Stimulated activated CD8-positive, alpha-beta memory T cell treated with anti-CD3 and anti-CD28 coated beads, Interleukin-4, amount 100 ng/mL, for 48 hours (primary cell): ENCODE data around the gene SLA2.

ENCODE experiments used
- DNase-seq: peaks from one replicate; pipeline ENCODE4 v3.0.0-alpha.2; 2020

The SLA2 gene

DNA sequence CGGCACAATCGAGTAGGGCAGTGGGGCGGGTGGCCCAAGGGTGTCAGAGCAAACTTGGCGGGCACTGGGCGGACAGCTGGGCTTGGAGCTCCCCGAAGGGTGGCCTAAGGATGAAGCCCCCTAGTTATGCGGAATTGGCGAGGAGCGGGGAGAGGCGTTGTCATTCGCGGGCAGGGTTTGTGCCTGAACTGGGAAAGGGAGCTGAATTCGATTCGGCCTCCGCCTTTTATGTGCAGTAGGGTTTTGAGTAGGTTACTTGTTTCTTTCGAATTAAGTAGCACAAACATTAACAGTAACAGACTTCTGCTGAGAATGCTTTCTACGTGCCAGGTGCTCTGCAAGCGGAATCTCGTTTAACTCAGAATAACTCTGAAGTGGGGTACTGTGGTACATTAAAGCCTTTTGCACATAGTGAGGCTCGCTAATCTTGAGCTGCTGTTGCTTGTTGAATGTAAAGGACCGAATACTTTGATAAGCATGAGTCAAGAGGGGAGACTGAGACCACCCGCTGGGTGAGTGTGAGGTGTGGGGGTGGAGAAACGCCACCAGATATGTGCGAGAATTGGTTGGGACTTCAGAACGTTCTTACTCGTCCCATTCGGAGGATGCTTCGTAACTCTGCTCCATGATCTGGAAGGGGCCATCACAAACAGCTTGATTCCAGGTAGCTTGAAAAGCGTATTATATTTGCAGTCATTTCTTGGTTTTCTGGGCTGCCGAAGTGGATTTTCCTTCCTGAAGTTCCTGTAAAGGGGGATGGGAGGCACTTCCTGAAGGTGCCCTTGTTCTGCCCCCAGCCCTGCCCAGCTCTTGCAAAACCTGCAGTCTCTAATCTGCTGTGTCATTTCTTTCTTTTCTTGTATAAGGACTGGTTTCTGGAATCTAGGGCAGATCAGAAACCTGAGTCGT, 39.6 kb downstream of the SLA2 start:
- DNase-seq, result peak; percentile 51

DNA sequence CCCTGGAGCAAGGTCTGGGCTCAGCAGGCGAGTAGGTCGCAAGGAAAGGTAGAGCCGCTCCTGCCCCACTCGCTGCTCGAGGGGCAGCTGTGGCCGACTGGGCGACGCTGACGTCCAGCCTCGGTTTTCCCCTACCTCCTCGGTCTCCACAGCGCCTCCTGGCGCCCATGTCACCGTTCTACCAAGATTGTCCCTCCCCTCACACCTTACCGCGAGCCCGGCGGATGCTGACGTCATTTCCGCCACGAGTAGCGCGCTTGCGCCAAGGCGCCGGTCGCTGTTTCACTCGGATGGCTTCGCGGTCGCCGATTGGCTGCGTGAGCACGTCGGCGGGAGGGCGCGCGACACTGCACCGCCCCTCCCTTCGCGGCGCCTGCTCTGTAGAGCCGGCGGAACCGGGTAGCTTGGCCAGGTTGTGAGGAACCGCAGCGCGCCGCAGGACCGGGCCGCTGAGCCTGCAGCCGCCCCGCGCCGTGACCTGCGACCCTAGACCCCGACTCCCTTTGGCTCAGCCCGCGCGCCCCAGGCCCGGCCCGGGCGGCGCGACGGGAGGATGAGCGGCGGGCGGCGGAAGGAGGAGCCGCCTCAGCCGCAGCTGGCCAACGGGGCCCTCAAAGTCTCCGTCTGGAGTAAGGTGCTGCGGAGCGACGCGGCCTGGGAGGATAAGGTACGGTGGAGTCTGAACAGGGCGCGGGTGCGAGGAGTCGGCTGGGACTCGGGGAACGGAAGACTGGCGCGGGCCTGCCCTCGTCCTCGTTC, 40.4 kb downstream of the SLA2 start, which contains the start of gene RAB5IF:
Gene RAB5IF (plus strand): TSS at position 381 of the 759 bp plus-strand sequence. CDS start 173 bp downstream, at position 554.
- peak; percentile 100 for DNase-seq

DNA sequence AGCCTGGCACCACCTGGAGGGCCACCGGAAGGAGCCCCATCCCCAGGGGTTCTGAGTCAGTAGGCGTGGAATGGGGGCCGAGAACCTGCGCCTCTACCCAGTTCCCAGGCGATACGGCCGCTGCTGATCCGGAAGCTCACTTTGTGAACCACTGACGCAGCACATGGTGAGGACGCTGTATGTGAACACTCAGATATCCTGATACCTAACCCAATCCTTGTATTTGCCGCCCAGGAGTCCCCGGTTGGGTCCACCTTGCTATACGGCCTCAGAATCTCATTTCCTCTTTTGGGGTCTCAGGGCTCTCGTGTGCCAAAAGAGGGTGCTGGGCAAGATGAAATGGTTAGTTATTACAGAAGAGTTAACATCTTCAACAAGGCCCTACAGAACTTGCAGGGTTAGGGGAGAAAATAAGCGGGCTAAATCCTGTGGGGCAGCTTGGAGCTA, 41.0 kb downstream of the SLA2 start:
- peak; percentile 65 for DNase-seq

- DNase-seq, result no peak
Observed at GRCh38 chr20:36601540-36601939, 44.5 kb downstream of the SLA2 start.

- DNase-seq, result no peak
Observed at GRCh38 chr20:36599912-36600345, 46.1 kb downstream of the SLA2 start.

DNA sequence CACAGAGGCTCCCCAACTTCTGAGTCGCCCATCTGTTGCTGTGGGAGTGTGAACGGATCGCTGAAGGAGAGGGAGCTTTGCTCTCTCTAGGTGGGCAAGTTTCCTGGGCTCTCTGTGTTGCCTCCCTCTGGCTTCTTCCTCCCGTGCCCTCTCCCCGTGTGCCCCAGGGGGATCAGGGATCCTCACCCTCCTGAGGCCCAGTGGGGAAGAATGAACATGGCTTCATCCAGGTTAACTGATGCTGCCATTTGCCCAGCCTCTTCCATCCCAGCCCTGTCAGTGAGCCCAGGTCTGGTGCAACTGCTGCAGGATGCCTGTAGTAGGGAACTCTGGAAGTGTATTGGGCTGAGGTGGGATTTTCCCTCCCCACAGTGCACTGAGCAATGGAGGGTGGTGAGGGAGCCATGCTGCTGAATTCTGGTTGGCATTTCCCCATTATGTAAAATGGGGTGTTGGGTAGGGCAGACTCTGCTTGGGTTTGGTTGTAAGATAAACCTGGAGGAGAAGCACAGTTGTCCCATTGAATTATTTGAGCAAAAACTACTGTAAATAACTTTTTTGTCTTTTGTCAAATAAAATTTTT, 52.6 kb downstream of the SLA2 start:
- no peak for DNase-seq

- peak; percentile 58 for DNase-seq
Observed at GRCh38 chr20:36591854-36592641, 53.9 kb downstream of the SLA2 start.

GRCh38 chr20:36591281-36591680, 54.7 kb downstream of the SLA2 start:
- DNase-seq, result no peak

DNA sequence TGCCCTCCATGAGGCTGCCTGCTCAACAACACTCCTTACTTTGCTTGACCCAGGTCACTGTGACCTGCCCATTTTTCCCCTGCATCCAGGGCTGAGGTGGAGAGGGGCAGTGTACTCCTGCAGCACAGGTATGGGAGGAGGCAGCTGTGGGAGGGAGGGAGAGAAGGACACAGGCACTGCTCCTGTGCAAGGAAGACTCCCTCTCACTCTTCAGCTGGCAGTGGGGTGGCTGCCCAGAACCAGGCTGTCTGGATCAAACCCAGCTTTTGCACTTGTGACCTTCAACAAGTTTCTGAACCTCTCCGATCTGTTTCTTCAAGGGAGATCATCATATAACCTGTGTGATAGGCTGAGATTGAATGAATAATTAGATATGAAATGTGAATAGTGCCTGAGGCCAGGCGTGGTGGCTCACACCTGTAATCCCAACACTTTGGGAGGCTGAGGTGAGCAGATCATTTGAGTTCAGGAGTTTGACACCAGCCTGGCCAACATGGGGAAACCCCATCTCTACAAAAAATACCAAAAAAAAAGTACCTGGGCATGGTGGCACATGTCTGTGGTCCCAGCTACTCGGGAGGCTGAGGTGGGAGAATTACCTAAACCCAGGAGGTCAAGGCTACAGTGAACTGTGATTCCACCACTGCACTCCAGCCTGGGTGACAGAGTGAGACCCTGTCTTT, 58.5 kb downstream of the SLA2 start:
- DNase-seq, result no peak

DNA sequence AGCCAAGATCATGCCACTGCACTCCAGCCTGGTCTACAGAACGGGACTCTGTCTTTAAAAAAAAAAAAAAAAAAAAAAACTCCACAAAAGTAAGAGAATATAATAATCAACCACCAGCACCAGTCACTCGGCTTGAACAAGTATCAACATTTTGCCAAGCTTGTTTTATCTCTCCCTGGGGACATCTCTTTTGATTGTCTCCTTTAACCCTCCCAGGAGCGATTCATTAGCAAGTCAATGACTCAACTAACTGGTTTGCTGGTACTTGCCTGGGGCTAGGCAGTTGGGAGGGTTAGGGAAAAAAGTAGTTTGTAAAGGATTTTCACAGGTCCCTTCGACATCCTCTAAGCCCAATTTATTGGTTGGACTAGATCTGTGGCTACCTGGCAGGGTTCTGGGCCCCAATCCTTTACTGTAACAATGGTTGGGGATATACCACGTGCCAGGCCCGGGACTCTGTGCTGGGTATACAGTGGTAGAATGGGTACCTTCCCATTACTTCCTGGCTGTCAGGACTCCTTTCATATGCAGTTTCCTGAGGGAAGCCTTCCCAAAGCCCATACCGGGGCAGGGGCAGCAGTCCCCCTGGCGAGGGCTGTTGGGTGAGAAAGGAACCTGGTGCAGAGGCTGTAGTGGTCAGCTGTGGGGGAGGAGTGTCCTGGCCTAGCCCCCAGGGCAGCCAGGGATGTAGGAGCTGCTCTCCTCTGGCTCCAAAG, 60.4 kb downstream of the SLA2 start:
- no peak for DNase-seq

DNA sequence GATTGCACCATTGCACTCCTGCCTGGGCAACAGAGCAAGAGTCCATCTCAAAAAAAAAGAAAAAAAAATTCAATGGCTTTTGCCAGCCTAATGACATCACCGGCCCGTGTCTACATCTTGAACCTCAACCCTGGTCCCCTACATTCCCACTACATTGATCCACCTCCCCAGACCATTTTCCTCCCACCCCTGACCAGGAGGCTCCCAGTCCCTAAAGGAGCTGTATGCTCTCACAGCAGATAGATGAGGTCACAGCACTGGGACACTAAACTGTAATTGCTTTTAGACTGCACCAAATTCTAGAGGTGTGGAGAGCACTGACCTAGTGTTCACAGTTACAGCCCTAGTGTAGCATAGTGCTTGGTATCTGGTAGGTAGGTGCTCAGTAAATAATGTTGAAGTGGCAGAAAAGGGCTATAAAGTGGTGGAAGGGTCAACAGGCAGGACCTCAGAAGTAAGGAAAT, 61.9 kb downstream of the SLA2 start:
- DNase-seq, result no peak

DNA sequence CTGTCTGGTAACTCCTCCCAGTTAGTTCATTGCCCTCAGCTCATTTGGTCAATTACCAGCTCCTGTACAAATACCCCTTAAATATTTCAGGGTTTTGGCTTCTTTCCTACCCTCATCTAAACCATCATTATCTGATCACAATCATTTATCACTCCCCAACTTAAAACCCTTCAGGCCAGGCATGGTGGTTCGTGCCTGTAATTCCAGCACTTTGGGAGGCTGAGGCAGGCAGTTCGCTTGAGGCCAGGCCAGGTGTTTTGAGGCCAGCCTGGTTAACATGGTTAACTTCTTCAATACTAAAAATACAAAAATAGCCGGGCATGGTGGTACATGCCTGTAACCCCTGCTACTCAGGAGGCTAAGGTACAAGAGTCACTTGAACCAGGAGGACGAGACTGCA, 63.2 kb downstream of the SLA2 start:
- DNase-seq, result no peak

- peak; percentile 45 for DNase-seq
Observed at GRCh38 chr20:36582322-36582721, 63.7 kb downstream of the SLA2 start.

- DNase-seq, result no peak
Observed at GRCh38 chr20:36579996-36580545, 65.9 kb downstream of the SLA2 start.

DNA sequence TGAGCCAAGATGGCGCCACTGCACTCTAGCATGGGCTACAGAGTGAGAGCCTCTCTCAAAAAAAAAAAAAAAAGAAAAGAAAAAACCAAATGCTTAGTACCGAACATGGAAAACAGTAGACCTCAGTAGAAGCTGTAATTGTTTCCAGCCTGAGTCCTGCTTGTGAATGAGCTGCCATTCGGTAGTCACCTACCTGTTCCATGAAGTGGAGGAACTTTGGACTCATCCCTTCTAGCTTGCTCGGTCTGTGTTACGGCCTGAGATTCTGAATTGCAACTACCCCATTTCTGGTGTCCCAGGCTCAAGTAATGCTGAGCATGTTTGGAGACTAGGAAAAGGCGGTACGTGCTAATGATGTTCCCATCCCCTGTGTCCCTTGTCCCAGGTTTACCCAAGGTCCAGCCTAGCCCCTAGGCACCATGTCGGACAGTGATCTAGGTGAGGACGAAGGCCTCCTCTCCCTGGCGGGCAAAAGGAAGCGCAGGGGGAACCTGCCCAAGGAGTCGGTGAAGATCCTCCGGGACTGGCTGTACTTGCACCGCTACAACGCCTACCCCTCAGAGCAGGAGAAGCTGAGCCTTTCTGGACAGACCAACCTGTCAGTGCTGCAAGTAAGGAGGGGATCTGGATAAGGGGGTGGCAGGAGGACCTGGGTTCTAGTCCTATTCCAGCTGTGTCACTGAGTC, 67.5 kb downstream of the SLA2 start:
- no peak for DNase-seq

GRCh38 chr20:36576081-36576445, 69.9 kb downstream of the SLA2 start:
- DNase-seq, result no peak

DNA sequence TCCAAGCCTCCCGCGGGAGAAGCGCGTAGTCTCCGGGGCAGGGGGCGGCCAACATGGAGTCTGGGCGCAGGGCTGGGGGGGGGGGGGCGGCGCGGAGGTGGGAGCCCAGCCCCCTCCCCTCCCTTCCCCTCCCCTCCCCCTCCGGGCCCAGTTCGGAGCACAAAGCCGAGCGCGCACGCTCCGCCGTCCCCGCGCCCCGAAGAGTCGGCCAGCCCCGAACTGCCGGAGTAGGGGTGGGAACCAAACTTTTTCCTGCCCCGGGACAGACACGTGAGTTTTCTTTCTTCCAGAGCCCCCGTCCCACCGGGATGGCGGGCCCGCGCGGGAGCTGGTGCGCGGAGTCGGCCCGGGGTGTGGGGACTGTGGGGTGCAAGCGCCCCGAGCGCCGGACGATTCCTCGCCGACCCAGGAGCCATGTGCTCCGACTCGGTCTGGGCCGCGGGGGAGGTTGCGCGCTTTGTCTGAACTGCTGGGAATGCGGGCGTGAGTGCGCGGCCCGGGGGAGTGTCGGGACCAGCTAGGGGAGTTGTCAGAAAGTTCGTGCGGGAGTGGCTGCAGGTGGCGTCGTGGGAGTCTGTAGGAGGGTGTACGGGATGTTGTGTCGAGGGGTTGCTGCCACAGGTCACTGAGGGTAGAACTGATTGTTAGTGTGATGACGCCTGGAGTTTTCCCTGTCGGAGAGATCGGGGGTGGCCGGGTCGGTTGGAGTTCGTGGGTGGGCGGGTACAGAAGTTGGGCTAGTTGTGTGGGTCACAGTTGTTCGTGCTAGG, 71.4 kb downstream of the SLA2 start:
- peak; percentile 63 for DNase-seq

- DNase-seq, result peak; percentile 53
Observed at GRCh38 chr20:36573798-36574365, 72.1 kb downstream of the SLA2 start.
